HT-29 (cell line): ENCODE measurements around the gene ACSL6. TPM values are rescaled to one million over a fixed set of nuclear protein-coding genes. Genes with fewer than 3 reads are reported as not detected.

ENCODE experiments used
- DNase-seq: peaks from one replicate; pipeline ENCODE4 v3.0.0-alpha.2; 2015; ENCODE audit warnings: low spot score
- total RNA-seq: library from RNA; depleted of rRNA; stranded (reverse); fragments of >200 nt; shearing (Covaris generic); gene quantifications from 2 replicates; pipeline ENCODE4 v1.2.3, GENCODE V29; 2014

ACSL6 gene
- total RNA-seq, 1 experiment from 2014 or later = not detected

- DNase-seq = no peak
Observed at GRCh38 chr5:132049559-132049958, 38.1 kb upstream of the ACSL6 start.

DNA sequence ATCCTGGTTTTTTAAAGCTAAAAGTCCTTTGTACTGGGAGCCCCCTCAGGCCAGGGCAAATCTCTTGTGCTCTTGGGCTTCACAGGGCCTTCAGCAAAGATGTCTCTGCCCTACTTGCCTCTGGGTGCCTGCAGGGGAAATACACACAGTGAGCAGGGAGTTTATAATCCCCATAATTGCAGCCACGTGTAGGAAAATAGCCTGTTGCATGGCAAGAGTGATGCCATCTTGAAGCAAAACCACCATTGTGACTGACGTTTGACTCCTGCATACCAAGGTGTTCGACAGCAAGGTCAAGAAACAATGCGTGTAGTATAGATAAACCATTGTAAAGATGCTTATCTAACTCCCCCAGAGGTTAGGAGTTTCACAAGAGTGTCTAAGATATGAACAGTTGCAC is 37.6 kb upstream of the ACSL6 start:
- DNase-seq = no peak

DNA sequence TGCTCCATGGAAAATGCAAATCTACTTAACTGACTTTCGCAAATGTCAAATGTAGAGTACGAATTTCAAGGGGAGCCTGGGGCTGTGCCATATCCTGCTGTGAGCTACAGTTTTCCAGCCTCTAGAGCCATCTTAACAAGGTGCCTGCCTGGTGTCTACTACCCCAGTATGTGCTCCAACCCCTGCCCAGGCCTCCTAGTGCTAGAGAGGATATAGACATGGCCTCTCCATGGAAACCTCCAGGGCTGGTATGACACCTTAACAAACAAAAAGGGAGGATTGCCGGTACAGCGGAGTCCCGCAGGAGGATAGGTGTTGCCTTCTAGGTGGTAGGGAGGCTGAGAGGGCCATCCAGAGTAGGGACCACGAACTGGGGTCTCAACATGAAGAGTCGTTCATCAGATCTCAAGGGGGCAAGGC is 35.4 kb upstream of the ACSL6 start:
- no peak for DNase-seq

DNA sequence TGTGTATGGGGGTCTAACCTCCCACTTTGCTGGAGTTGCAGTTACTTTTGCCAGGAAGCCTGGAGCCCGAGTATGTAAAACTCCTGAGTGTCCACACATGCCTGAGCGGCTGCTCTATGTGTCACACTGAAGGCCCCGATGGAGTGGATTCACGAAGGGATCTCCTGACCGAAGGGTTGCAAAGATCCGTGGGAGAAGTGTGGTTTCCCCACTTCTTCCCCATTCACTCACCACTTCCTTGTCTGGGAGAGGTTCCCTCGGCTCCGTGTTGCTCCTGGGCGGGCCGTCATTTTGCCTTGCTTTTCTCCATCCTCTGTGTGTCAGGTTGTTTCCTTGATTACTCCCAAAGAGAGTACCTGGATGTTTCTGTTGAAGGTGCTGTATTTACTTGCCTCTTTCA is 32.7 kb upstream of the ACSL6 start:
- DNase-seq = no peak

GRCh38 chr5:132037353-132037752 is 25.9 kb upstream of the ACSL6 start:
- DNase-seq = no peak

DNA sequence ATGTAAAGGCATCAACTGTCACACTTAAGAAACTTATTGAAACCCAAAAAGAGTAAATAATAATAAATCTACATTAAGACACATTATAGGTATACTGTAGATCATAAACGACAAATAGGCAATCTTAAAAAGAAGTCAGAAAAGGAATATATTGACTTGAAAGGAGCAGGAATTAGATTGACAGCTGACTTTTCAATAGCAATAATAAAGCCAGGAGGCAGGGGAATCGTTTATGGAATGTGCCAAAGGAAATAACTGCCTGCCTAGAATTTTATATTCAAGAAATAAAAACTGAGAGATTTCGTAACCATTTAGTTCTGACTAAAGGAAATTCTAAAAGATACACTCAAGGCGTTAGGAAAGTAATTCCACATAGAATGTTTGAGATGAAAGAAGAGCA is 21.7 kb upstream of the ACSL6 start:
- no peak for DNase-seq

GRCh38 chr5:132032196-132032595 is 20.7 kb upstream of the ACSL6 start:
- no peak for DNase-seq

DNA sequence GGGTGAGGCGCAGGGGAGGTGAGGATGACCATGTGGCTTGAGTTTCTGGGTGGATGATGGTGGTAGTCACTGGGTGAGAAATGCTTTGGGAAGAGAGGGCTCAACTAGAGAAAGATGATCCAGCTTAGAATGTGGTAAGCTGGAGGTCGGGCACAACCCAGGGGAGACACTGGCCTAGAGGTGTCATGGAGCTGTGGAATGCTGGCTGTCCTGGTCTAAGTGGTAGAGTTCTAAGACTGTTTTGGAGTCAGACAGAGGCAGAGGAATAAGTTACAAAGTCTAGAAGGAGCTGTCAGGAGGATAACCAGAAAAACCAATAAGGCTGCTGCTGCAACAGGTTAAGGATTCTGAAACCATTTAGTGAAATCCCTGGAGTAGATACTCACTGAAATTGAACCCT is 19.2 kb upstream of the ACSL6 start:
- DNase-seq = no peak

DNA sequence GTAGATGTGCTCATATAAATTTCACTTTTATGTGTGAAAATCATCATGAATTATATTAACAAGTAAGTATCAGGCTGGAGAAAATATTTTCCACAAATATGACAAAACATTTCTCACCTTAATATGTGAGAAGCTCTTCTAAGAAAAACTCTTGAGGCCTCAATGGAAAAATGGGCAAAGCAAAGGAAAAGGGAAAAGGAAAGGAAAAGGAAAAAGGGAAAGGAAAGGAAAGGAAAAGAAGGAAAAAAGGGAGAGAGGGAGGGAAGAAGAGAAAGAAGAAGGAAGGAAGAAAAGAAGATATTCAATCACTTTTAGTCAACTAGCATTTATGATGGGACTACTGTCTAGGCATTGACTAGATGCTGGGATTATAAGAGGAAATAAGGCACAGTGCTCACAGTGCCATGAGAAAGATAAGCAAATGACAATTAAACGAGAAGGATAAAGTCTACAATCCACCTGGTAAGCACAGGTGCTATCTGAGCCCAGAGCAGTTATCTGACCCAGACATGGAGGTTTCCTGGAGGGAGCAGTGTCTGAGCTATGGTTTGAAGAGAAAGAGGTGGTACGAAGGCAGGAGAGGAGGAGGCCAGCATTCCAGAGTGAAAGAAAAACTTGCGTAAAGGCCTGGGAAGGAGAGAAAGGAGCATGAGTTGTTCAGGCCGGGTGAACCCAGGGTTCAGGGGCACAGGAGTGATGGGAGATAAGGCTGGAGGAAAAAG is 18.3 kb upstream of the ACSL6 start:
- no peak for DNase-seq

DNA sequence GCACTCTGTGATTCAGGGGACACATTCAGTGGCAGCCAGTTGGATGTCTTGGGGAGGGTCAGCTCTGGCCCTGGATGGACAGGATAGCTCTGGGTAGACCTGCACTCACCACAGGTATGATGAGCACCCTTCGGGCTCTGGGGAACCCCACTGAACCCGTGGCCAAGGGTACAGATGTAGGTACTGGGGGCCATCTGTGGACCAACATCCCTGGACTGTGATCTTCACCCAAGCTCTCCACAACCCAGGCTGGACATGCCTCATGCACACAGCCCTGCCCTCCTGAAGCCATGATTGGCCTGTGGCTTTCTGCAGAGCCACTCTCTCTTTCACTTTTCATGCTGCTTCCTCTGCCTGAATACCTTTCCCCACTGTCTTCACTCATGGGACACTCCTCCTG is 15.6 kb upstream of the ACSL6 start:
- DNase-seq = no peak

DNA sequence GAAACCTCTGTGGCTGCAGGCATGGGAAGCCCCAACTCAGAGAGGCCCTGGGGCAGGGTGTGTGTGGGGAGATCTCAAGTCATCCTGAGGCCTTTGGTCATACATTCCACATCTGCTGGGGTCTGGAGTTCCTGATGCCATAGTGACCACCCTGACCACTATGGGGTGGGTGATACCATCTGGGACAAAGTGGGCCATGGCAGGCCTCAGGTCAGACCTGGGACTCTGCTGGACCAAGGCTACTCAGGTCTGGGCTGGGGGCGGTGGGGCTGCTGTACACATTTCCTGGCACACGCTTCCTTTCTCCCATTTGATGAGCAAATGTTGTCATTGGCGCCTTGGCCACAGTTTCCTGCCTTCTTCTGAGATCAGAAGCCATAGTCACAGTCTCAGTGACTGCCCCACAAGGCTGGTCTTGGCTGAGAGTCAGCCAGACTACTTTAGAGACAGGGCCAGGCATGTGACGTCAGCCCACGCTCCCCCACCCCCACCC is 15.1 kb upstream of the ACSL6 start:
- DNase-seq = no peak

GRCh38 chr5:132025403-132025971 is 14.0 kb upstream of the ACSL6 start:
- DNase-seq = no peak

DNA sequence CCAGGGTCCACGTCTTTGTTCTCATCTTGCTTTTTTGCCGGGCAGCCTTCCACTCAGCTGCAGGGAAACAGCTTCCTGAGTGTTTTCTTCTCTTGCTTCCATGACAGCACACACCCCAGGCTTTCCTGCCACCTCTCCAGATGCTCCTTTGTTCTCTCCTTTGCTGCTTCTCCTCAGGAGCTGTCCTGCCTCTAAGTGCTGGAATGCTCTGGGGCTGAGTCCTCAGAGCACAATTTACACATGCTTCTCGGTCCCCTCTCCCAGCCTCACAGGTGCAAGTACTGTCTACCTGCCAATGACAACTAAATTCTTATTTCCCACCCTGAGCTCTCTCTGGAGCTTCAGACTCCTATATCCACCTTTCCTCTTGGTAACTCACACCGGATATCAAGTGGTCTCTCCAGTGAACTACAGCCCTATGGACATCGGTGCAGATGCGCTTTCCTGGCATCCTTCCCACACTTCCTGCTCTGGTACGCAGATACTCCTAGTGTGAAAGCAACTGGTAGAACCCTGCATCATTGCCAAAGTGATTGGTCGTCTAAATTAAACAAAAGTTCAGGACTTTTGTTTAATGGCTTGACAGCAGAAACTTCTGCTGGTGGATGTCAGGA is 13.4 kb upstream of the ACSL6 start:
- DNase-seq = no peak

DNA sequence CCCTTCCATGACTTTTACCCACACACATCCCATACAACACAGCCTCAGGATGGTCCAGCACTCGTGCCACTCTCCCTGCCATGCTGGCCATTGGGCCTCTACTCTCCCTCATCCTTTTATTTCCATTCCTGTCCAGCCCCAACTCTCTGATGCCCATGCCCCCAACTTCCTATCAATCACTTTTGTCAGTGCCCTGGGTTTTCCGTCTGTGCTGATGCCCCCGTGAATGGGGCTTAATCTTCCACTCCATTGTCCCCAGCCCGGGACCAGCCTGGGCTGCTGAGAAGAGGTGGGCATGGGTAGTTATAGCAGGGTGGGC is 12.6 kb upstream of the ACSL6 start:
- DNase-seq = no peak

DNA sequence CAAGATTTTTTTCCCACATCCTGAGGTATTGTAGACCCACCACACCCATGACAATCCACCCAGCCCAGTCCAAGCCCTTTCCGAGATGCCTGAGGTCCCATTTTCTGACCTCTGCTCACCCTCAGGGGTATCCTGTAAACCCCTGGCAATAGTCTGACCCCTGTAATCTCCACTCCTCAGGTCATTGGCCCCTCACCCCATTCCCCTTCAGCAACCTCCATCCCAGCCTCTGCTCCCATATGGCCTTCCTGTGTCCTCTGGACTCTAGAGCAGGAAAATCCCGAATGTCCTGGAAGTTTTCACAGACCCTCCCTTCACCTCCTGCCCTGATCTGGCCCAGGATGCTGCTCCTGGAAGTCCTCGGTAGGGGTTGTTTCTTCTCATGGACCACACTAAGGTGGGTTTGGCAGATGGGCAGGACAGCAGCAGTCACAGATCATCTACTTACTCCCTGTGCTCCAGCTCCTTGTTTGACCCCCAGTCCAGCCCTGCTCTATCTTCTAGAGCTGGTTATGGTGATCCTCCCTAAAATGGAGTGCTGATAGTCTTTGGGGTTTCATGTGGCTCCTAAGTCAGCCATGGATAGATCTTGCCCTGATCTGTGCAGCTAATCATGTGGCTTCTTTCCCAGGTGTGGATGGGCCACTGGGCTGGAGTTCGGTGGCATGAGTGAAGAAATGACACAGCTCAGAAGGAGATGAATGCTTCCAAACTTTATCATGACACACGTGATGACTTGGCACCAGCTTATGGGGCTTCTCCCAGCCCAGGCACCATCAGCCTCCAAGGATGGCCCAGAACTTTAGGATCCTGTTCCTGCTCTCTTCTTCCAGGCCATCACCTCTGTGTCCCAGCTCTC is 12.0 kb upstream of the ACSL6 start:
- no peak for DNase-seq

- no peak for DNase-seq
Observed at GRCh38 chr5:132022737-132023136, 11.3 kb upstream of the ACSL6 start.

GRCh38 chr5:132021654-132022053 is 10.2 kb upstream of the ACSL6 start:
- no peak for DNase-seq

GRCh38 chr5:132020568-132021339 is 9.3 kb upstream of the ACSL6 start:
- DNase-seq = no peak

DNA sequence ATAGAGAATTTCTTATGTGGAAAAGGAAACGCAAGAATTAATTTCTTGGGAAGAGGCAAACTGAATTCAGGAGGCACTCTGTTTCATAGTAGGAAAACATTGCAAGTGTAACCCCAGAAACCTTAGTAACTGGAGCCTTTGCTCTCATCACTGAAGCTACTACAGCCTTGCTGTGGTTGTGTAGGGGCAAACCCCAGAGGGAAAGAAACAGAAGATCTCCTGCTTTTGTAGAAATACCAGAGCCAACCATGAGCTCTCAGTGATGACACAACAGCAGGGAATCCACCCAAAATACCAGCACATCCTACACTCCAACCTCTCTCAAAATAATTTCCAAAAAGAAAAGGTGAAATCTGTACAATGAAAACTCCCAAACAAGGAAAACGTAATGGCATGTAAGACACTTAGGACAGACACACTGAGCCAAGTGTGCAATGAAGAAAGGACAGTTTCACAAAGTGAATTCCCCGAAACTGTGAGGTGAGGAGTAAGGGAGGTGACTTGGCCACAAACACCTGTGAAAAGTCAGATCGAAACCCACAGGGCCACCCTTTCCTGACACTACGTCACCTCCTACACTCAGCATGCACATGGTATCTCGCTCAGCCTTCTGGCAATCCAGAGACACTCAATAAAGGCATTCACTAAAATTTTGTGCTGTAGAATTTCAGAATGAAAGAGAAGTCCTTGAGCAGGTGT is 8.5 kb upstream of the ACSL6 start:
- no peak for DNase-seq

- no peak for DNase-seq
Observed at GRCh38 chr5:132019337-132019736, 7.9 kb upstream of the ACSL6 start.
